SK-N-SH treated with all-trans-retinoic acid at 6 μM for 48 hours (cell line): Measurements from ENCODE around the gene NTMT1.

ENCODE experiments used
- ATAC-seq: fragments of 200-7000 bp; cut with Tn5 transposase; 3 replicates; pipeline ENCODE4 v1.9.1; 2020; ENCODE audit warnings: mild to moderate bottlenecking, moderate library complexity
- ARNTL ChIP-seq: fragments of 450-650 bp; formaldehyde crosslinking; IDR thresholded peaks from 2 replicates; pipeline ENCODE4 v1.5.0; 2020; ENCODE audit warnings: low read depth, mild to moderate bottlenecking, moderate library complexity, borderline replicate concordance
- BACH2 ChIP-seq: fragments of 250-450 bp; sonication (Bioruptor Pico); IDR thresholded peaks from 2 replicates; pipeline ENCODE4 v1.9.0; 2021; ENCODE audit warnings: mild to moderate bottlenecking, borderline replicate concordance
- CSDC2 ChIP-seq: fragments of 250-450 bp; sonication (Bioruptor Pico); IDR thresholded peaks from 2 replicates; pipeline ENCODE4 v1.5.0; 2020; ENCODE audit warnings: mild to moderate bottlenecking, moderate library complexity
- GLIS3 ChIP-seq: fragments of 250-450 bp; sonication (Bioruptor Pico); IDR thresholded peaks from 2 replicates; pipeline ENCODE4 v1.5.0; 2020; ENCODE audit warnings: mild to moderate bottlenecking, moderate library complexity
- ISL1 ChIP-seq: fragments of 250-450 bp; sonication (Bioruptor Pico); IDR thresholded peaks from 2 replicates; pipeline ENCODE4 v2.1.2; 2022; ENCODE audit warnings: mild to moderate bottlenecking, moderate library complexity
- OSR1 ChIP-seq: fragments of 250-450 bp; sonication (Bioruptor Pico); IDR thresholded peaks from 2 replicates; pipeline ENCODE4 v1.8.0; 2022; ENCODE audit warnings: moderate library complexity, mild to moderate bottlenecking, inconsistent platforms
- RARB ChIP-seq: fragments of 250-450 bp; sonication (Bioruptor Pico); IDR thresholded peaks from 2 replicates; pipeline ENCODE4 v1.8.0; 2021; ENCODE audit warnings: mild to moderate bottlenecking, moderate library complexity
- SNAI2 ChIP-seq: fragments of 250-450 bp; sonication (Bioruptor Pico); IDR thresholded peaks from 2 replicates; pipeline ENCODE4 v1.5.0; 2020; ENCODE audit warnings: mild to moderate bottlenecking, moderate library complexity
- TCF4 ChIP-seq: fragments of 250-450 bp; sonication (Bioruptor Pico); IDR thresholded peaks from 2 replicates; pipeline ENCODE4 v1.8.0; 2021; ENCODE audit warnings: mild to moderate bottlenecking, moderate library complexity, borderline replicate concordance
- TOX ChIP-seq: fragments of 250-450 bp; sonication (Bioruptor Pico); IDR thresholded peaks from 2 replicates; pipeline ENCODE4 v1.8.0; 2021; ENCODE audit warnings: mild to moderate bottlenecking, moderate library complexity, borderline replicate concordance
- ZC3H10 ChIP-seq: fragments of 250-450 bp; sonication (Bioruptor Pico); IDR thresholded peaks from 2 replicates; pipeline ENCODE4 v1.5.1; 2021; ENCODE audit warnings: mild to moderate bottlenecking, moderate library complexity
- ZFP3 ChIP-seq: fragments of 250-450 bp; sonication (Bioruptor Pico); IDR thresholded peaks from 2 replicates; pipeline ENCODE4 v1.5.0; 2020; ENCODE audit warnings: mild to moderate bottlenecking, moderate library complexity
- ZFP30 ChIP-seq: fragments of 450-650 bp; formaldehyde crosslinking; IDR thresholded peaks from 2 replicates; pipeline ENCODE4 v1.5.0; 2022; ENCODE audit warnings: mild to moderate bottlenecking, moderate library complexity
- ZNF565 ChIP-seq: fragments of 450-650 bp; formaldehyde crosslinking; conservative IDR thresholded peaks from 2 replicates; pipeline ENCODE4 v1.5.0; 2020; ENCODE audit warnings: low read depth, mild to moderate bottlenecking, moderate library complexity
- ZNF70 ChIP-seq: fragments of 450-650 bp; formaldehyde crosslinking; IDR thresholded peaks from 2 replicates; pipeline ENCODE4 v1.5.0; 2020; ENCODE audit warnings: mild to moderate bottlenecking, moderate library complexity
- TF ChIP-seq, protein P1 (sequence below): fragments of 250-450 bp; sonication (Bioruptor Pico); IDR thresholded peaks from 2 replicates; pipeline ENCODE4 v1.5.0; 2020; ENCODE audit warnings: mild to moderate bottlenecking, moderate library complexity
- TF ChIP-seq, protein P2 (sequence below): fragments of 250-450 bp; sonication (Bioruptor Pico); IDR thresholded peaks from 2 replicates; pipeline ENCODE4 v1.8.0; 2020; ENCODE audit warnings: mild to moderate bottlenecking, moderate library complexity, borderline replicate concordance
- TF ChIP-seq, protein P3 (sequence below): fragments of 250-450 bp; sonication (Bioruptor Pico); IDR thresholded peaks from 2 replicates; pipeline ENCODE4 v1.8.0; 2021; ENCODE audit warnings: low read depth, mild to moderate bottlenecking, moderate library complexity, borderline replicate concordance
- TF ChIP-seq, protein P4 (sequence below): fragments of 250-450 bp; sonication (Bioruptor Pico); IDR thresholded peaks from 2 replicates; pipeline ENCODE4 v1.5.1; 2021; ENCODE audit warnings: mild to moderate bottlenecking, moderate library complexity

Gene NTMT1

DNA sequence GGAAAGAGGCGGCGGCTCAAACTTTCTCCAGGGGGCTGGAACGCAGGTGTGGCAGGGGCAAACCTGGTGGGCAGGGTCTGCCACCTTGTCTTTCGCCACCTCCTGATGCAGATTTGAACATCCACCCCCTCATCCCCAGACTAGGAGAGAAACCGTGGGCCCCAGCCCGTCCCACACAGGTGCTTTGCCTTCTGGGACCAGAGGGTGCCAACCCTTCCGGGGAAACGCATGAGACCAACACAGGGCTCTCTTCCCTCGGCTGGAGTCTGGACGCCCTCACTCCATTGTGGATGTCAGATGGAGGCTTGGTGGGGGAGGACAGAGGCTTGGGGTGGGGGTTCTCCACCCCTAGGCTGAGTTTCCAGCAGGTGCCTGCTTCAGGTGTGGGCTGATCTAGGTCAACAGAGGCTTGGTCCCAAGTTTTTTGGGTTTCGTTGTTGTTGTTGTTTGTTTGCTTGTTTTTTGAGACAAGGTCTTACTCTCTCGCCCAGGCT, 14.6 kb upstream of the NTMT1 start:
- no peak for TF ChIP-seq GLIS3 (CRISPR knock-in tag)
- no peak for TF ChIP-seq OSR1 (CRISPR knock-in tag)
- TF ChIP-seq TCF4 (CRISPR knock-in tag), result no peak
- peak; percentile 9 for ATAC-seq

DNA sequence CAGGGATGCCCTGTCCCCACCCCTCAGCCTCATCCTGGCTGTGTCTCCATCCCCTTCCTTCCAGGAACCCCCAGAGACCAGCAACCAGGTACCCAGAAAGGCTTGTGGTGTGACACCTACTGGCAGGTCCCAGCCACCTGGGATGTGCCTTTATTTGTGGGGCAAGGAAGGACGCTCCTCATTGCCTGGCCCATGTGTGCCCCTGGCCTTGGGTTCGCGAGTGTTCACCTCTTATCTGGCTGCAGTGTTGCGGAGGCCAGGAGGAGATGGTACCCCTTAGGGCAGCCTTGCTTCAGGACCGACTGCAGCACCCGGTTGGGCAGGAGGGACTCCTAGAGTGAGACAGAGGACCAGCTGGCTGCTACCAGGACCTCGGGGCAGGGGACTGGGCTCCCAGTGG, 13.8 kb upstream of the NTMT1 start:
- ATAC-seq, result no peak
- TF ChIP-seq, protein P1, sequence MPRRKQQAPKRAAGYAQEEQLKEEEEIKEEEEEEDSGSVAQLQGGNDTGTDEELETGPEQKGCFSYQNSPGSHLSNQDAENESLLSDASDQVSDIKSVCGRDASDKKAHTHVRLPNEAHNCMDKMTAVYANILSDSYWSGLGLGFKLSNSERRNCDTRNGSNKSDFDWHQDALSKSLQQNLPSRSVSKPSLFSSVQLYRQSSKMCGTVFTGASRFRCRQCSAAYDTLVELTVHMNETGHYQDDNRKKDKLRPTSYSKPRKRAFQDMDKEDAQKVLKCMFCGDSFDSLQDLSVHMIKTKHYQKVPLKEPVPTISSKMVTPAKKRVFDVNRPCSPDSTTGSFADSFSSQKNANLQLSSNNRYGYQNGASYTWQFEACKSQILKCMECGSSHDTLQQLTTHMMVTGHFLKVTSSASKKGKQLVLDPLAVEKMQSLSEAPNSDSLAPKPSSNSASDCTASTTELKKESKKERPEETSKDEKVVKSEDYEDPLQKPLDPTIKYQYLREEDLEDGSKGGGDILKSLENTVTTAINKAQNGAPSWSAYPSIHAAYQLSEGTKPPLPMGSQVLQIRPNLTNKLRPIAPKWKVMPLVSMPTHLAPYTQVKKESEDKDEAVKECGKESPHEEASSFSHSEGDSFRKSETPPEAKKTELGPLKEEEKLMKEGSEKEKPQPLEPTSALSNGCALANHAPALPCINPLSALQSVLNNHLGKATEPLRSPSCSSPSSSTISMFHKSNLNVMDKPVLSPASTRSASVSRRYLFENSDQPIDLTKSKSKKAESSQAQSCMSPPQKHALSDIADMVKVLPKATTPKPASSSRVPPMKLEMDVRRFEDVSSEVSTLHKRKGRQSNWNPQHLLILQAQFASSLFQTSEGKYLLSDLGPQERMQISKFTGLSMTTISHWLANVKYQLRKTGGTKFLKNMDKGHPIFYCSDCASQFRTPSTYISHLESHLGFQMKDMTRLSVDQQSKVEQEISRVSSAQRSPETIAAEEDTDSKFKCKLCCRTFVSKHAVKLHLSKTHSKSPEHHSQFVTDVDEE (CRISPR knock-in tag), result no peak
- TF ChIP-seq, protein P2, sequence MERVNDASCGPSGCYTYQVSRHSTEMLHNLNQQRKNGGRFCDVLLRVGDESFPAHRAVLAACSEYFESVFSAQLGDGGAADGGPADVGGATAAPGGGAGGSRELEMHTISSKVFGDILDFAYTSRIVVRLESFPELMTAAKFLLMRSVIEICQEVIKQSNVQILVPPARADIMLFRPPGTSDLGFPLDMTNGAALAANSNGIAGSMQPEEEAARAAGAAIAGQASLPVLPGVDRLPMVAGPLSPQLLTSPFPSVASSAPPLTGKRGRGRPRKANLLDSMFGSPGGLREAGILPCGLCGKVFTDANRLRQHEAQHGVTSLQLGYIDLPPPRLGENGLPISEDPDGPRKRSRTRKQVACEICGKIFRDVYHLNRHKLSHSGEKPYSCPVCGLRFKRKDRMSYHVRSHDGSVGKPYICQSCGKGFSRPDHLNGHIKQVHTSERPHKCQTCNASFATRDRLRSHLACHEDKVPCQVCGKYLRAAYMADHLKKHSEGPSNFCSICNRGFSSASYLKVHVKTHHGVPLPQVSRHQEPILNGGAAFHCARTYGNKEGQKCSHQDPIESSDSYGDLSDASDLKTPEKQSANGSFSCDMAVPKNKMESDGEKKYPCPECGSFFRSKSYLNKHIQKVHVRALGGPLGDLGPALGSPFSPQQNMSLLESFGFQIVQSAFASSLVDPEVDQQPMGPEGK (CRISPR knock-in tag), result no peak
- TF ChIP-seq GLIS3 (CRISPR knock-in tag), result no peak
- TF ChIP-seq, protein P3, sequence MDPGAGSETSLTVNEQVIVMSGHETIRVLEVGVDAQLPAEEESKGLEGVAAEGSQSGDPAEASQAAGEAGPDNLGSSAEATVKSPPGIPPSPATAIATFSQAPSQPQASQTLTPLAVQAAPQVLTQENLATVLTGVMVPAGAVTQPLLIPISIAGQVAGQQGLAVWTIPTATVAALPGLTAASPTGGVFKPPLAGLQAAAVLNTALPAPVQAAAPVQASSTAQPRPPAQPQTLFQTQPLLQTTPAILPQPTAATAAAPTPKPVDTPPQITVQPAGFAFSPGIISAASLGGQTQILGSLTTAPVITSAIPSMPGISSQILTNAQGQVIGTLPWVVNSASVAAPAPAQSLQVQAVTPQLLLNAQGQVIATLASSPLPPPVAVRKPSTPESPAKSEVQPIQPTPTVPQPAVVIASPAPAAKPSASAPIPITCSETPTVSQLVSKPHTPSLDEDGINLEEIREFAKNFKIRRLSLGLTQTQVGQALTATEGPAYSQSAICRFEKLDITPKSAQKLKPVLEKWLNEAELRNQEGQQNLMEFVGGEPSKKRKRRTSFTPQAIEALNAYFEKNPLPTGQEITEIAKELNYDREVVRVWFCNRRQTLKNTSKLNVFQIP, result no peak
- TF ChIP-seq ISL1 (CRISPR knock-in tag), result no peak

DNA sequence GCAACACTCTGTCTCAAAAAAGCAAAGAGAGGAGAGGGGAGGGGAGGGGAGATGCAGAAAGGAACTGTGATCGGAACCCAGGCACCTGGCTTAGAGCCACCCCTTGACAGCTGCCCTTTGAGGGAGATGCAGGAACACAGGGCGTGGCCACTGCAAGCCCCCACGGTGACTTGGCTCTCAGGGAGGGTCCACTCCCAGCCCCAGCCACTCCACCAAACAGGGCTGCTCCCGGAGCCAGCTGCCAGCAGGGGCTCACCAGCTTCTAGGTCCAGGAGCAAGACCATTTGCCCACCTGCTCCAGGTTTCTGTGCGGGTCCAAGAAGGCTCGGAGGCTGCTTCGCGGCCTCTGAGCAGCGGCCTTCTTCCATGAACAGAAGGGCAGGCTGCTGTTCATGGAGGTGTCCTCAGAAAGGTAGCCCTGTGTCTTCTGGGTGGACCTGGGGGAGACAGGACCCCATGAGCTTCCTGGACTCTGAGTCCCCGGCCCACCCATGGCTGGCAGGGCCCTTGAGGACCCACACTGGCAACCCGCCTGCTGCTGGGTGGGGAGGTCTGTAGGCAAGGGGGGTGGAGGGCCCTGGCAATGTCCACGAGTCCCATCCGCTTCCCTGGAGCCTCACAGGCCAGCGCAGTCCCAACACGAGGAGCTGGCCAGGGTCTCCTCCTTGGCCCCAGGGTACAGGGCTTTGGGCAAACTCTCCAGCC, 13.0 kb upstream of the NTMT1 start:
- no peak for ATAC-seq
- TF ChIP-seq, protein P2 (CRISPR knock-in tag), result no peak
- TF ChIP-seq OSR1 (CRISPR knock-in tag) (no peak), TOX (CRISPR knock-in tag) (no peak), SNAI2 (no peak), ARNTL (CRISPR knock-in tag) (no peak), ZFP30 (CRISPR knock-in tag) (no peak), CSDC2 (no peak), RARB (no peak), ZFP3 (CRISPR knock-in tag) (no peak), ISL1 (CRISPR knock-in tag) (no peak), ZNF70 (CRISPR knock-in tag) (no peak)

DNA sequence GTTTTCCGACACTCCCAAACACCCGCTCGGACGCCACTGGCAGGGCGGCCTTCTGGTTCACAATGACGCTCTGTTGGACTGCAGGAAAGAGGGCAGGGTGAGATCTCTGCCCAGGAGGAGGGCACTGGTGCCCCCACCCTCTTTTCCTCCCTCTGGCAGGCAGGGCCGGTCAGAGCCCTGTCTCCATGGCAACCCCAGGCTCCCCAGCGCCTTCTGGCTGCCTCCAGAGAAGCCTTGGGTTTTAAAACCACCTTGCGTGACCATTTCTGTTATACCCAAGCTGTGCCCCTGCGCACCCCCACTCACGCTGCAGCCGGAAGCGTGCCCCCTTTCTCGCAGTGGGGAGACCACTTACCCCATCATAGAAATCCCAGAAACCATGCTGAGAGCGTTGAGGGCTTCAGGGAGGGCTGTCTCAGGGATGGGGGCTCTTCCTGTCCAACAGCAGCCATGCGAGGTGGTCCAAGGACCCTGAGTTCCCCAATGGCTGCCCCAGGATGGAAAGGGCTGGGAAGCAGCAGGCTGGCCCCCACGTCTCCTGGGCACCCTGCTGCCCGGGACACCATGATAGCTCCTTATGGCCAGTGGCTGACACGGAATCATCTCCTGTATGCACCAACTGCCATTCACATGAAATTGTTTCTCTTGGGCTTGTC, 12.3 kb upstream of the NTMT1 start:
- no peak for TF ChIP-seq TOX (CRISPR knock-in tag)
- no peak for TF ChIP-seq BACH2 (CRISPR knock-in tag)
- TF ChIP-seq, protein P4, sequence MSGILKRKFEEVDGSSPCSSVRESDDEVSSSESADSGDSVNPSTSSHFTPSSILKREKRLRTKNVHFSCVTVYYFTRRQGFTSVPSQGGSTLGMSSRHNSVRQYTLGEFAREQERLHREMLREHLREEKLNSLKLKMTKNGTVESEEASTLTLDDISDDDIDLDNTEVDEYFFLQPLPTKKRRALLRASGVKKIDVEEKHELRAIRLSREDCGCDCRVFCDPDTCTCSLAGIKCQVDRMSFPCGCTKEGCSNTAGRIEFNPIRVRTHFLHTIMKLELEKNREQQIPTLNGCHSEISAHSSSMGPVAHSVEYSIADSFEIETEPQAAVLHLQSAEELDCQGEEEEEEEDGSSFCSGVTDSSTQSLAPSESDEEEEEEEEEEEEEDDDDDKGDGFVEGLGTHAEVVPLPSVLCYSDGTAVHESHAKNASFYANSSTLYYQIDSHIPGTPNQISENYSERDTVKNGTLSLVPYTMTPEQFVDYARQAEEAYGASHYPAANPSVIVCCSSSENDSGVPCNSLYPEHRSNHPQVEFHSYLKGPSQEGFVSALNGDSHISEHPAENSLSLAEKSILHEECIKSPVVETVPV, result no peak
- TF ChIP-seq ZFP3 (CRISPR knock-in tag), result no peak
- TF ChIP-seq ZC3H10 (CRISPR knock-in tag), result no peak
- no peak for TF ChIP-seq ISL1 (CRISPR knock-in tag)
- TF ChIP-seq, protein P1 (CRISPR knock-in tag), result no peak
- TF ChIP-seq CSDC2, result no peak
- TF ChIP-seq SNAI2, result no peak
- no peak for TF ChIP-seq ZNF565 (CRISPR knock-in tag)
- no peak for TF ChIP-seq TCF4 (CRISPR knock-in tag)
- no peak for TF ChIP-seq ZNF70 (CRISPR knock-in tag)
- ATAC-seq, result no peak
